SJSA1 (cell line): Measurements from ENCODE around the gene GRAMD4. TPM values are rescaled to one million over a fixed set of nuclear protein-coding genes. Genes with fewer than 3 reads are reported as not detected.
A peak's percentile ranks its signal among the peaks of the same experiment; 100 is the strongest.

Source experiments
- DNase-seq, 2 experiments: peaks; one replicate each; pipeline ENCODE4 v3.0.0-alpha.2; 2015 to 2020; ENCODE audit warnings: low spot score in 2 of 2, low read depth in 1 of 2
- H3K27ac ChIP-seq: fragments of 250-450 bp; sonication (Bioruptor Pico); 2 replicates; pipeline ENCODE4 v1.5.1; 2020; ENCODE audit warnings: mild to moderate bottlenecking, moderate library complexity
- H3K27me3 ChIP-seq: fragments of 250-450 bp; sonication (Bioruptor Pico); replicated peaks from 2 replicates; pipeline ENCODE4 v1.5.1; 2020; ENCODE audit warnings: mild to moderate bottlenecking, moderate library complexity
- H3K36me3 ChIP-seq: fragments of 250-450 bp; sonication (Bioruptor Pico); 2 replicates; pipeline ENCODE4 v1.5.1; 2020; ENCODE audit warnings: mild to moderate bottlenecking
- H3K4me1 ChIP-seq: fragments of 250-450 bp; sonication (Bioruptor Pico); replicated peaks from 2 replicates; pipeline ENCODE4 v1.6.1; 2021; ENCODE audit warnings: mild to moderate bottlenecking
- H3K4me3 ChIP-seq: fragments of 250-450 bp; sonication (Bioruptor Pico); 2 replicates; pipeline ENCODE4 v1.5.1; 2020; ENCODE audit warnings: mild to moderate bottlenecking
- H3K9me3 ChIP-seq: fragments of 250-450 bp; sonication (Bioruptor Pico); replicated peaks from 2 replicates; pipeline ENCODE4 v1.5.1; 2020; ENCODE audit warnings: mild to moderate bottlenecking
- total RNA-seq: library from RNA; depleted of rRNA; stranded (reverse); fragments of >200 nt; shearing (Covaris generic); gene quantifications from 2 replicates; pipeline ENCODE4 v1.2.3, GENCODE V29; 2014

Gene GRAMD4
- total RNA-seq, 1 experiment from 2014 or later, result 5.8 TPM

- Histone ChIP-seq H3K36me3 (no peaks in the 10 kb centered on the region), H3K4me3 (no peak overlapping the region), H3K9me3 (no peaks in the 10 kb centered on the region), H3K4me1 (peaks cover 18% of the 10 kb centered on the region), H3K27ac (no peak overlapping the region), H3K27me3 (no peaks in the 10 kb centered on the region)
- no peak for DNase-seq
Observed at GRCh38 chr22:46587492-46588278, 32.5 kb upstream of the GRAMD4 start.

DNA sequence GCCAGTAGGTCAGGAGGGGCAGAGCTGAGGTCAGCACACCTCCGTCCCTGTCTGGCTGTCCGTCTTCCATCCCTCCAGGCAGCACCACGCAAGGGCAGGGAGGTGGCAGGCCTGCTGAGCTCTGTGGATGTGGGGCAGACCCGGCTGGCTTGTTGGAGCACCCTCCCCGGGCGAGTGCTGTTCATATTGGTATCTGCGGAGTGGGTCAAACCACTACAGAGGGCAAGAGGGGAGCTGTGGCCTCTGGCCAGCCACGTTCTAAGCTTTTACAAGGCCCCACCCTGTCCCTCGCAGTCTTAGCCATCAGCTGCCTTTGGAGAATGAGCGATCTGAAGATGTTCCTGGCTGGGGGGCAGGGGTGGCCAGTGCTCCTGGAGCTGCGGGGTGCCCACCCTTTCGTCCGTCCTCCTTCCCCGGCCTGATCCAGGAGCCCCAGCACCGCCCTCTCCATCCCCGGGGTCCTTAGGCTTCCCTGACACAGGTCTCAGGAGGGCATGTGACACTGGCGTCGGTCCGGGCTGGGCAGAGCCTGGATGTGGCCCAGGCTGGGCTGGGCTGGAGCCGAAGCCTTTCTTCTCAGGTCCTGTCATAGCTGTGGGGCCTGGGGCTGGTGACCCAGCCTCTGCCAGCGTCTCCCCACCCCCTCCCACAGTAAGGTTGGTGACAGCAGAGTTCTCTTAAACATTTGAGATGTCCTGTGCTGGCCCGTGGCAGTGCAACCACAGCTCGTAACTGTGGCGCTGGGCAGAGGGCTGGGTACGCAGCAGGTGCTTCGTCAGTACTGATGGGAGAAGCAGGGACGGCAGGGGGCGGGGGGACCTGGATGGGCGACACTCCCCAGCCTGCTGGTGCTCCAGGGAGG, 31.7 kb upstream of the GRAMD4 start:
- Histone ChIP-seq H3K4me1 (peaks cover 20% of the 10 kb centered on the region), H3K27me3 (no peaks in the 10 kb centered on the region), H3K9me3 (no peaks in the 10 kb centered on the region), H3K27ac (no peak overlapping the region), H3K36me3 (no peaks in the 10 kb centered on the region), H3K4me3 (no peak overlapping the region)
- no peak for DNase-seq

DNA sequence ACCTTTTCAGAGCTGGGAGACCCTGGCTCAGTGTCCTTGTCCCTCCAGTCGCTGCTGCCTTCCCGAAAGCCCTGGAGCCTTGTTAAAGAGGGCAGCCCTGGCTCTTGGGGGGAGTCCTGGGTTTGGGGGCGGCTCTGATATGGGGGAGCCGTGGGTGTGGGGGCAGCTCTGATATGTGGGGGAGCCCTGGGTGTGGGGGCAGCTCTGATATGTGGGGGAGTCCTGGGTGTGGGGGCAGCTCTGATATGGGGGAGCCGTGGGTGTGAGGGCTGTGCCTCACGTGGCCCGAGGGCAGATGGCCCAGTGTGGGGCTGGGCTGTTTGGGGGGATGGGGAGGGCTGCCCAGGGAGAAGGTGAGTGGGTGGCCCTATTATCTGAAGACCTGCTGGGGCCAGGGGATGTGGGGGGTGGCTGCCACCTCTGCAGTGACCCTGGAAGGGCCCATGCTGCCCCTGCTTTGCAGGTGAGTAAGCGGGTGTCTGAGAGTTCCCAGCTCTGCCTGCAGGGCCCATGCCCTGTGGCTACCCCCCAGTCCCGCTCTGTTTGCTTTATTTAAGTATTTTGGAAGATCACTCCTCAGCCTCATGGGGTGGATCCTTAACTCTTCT, 30.9 kb upstream of the GRAMD4 start:
- no peak for DNase-seq

GRCh38 chr22:46589871-46590271, 30.3 kb upstream of the GRAMD4 start:
- Histone ChIP-seq H3K27ac (no peak overlapping the region), H3K9me3 (no peaks in the 10 kb centered on the region), H3K36me3 (no peaks in the 10 kb centered on the region), H3K27me3 (no peaks in the 10 kb centered on the region), H3K4me1 (peaks cover 8% of the 10 kb centered on the region), H3K4me3 (no peak overlapping the region)
- no peak for DNase-seq

More for the DNA sequence above, 30.9 kb upstream of the GRAMD4 start:
- H3K4me1 ChIP-seq, result peaks cover 14% of the 10 kb centered on the region
- H3K4me3 ChIP-seq, result no peak overlapping the region
- no peaks in the 10 kb centered on the region for H3K27me3 ChIP-seq
- no peaks in the 10 kb centered on the region for H3K9me3 ChIP-seq
- H3K36me3 ChIP-seq, result no peaks in the 10 kb centered on the region
- H3K27ac ChIP-seq, result no peak overlapping the region

DNA sequence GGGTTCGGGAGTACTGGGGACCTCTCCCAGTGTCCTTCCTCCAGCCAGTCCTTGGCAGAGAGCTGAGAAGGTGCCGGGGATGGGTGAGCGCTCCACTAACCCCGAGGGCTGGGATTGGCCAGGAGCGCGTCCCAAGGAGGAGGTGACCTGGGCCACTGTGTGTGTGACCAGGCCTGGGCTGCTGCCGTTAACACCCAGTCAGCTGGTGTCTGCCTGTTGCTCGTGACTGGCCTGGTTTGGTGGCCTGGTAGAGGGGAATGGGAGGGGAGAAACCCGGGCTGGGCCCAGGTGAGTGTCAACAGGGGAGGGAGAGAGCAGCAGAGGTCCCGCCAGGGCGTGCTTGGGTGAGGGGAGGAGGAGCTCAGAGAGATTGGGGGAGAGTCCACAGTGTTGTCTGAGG, 29.9 kb upstream of the GRAMD4 start:
- no peaks in the 10 kb centered on the region for H3K9me3 ChIP-seq
- H3K4me3 ChIP-seq, result no peak overlapping the region
- H3K27ac ChIP-seq, result no peak overlapping the region
- DNase-seq, result no peak
- no peaks in the 10 kb centered on the region for H3K36me3 ChIP-seq
- no peaks in the 10 kb centered on the region for H3K27me3 ChIP-seq
- peaks cover 8% of the 10 kb centered on the region for H3K4me1 ChIP-seq

DNA sequence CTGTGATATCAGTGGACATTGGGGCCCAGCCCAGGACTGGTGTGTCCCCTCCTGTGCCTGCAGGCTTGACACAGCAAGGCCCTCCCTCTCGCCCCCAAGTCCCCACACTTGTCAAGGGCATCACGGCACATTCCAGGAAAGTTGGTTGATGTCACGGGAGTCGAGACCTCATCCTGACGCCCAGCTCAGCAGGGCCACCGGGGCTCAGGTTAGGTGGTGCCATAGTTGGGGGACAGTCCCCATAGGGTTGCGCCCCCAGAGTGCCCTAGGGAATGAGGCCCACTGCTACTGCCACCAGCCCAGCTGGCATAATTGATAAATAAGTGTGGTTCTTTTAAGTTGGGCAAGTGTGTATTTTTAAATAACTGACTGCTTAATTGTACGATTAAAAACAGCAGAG, 28.3 kb upstream of the GRAMD4 start:
- H3K27ac ChIP-seq, result no peak overlapping the region
- no peak overlapping the region for H3K4me3 ChIP-seq
- no peaks in the 10 kb centered on the region for H3K9me3 ChIP-seq
- H3K4me1 ChIP-seq, result peaks cover 8% of the 10 kb centered on the region
- no peaks in the 10 kb centered on the region for H3K36me3 ChIP-seq
- no peaks in the 10 kb centered on the region for H3K27me3 ChIP-seq
- no peak for DNase-seq

DNA sequence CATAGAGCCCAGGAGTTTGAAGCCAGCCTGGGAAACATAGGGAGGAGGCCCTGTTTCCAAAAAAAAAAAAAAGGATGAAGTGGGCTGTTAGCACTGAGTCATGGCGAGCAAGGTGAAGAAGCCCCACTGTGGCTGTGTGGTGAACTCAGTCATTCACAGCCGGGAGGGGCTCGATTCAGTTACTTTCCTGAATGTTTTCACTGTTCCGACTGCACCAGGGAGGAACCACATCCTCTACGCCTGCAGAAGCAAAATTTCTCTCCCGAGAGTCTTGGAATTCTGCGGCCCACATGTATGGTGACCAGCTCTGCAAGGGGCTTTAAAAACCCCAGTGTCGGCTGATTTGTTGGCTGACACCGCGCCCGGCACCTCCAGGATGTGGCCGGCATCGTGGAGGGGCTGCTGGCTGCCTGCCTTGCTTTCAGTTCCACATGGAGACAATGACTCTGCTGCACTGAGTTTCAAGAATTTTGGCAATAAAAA, 27.8 kb upstream of the GRAMD4 start:
- Histone ChIP-seq H3K36me3 (no peaks in the 10 kb centered on the region), H3K4me3 (peak overlapping the region; percentile 13; the same call in 1 of the 2 replicates), H3K27ac (no peak overlapping the region), H3K4me1 (peaks cover 8% of the 10 kb centered on the region), H3K9me3 (no peaks in the 10 kb centered on the region), H3K27me3 (no peaks in the 10 kb centered on the region)
- DNase-seq, result peak in 1 of 2 experiments; percentile 63

GRCh38 chr22:46593211-46593681, 26.9 kb upstream of the GRAMD4 start:
- H3K4me3 ChIP-seq, result no peak overlapping the region
- no peaks in the 10 kb centered on the region for H3K27me3 ChIP-seq
- peaks cover 8% of the 10 kb centered on the region for H3K4me1 ChIP-seq
- H3K9me3 ChIP-seq, result no peaks in the 10 kb centered on the region
- no peak overlapping the region for H3K27ac ChIP-seq
- DNase-seq, result no peak
- no peaks in the 10 kb centered on the region for H3K36me3 ChIP-seq

- H3K27me3 ChIP-seq, result no peaks in the 10 kb centered on the region
- no peaks in the 10 kb centered on the region for H3K9me3 ChIP-seq
- no peak for DNase-seq
- H3K4me1 ChIP-seq, result peaks cover 8% of the 10 kb centered on the region
- no peak overlapping the region for H3K4me3 ChIP-seq
- H3K36me3 ChIP-seq, result no peaks in the 10 kb centered on the region
- no peak overlapping the region for H3K27ac ChIP-seq
Observed at GRCh38 chr22:46593996-46594946, 25.9 kb upstream of the GRAMD4 start.

DNA sequence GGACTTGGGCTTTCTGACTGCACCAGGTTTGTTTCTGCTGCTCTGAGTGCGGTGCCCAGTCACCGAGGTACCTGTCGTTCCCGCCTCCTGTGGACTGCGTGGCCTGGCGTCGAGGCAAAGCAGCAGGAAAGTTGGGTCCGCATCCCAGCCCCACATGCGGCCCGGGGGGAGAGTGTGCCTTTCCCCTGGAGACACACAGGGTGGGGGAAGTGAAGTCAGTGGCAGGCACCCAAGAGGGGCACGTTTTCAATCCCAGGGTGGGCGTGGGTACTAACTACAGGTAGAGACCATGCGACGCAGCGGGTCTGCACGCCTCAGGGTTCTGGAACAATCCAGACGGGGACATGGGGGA, 25.3 kb upstream of the GRAMD4 start:
- Histone ChIP-seq H3K4me3 (no peak overlapping the region), H3K36me3 (no peaks in the 10 kb centered on the region), H3K4me1 (peaks cover 8% of the 10 kb centered on the region), H3K9me3 (no peaks in the 10 kb centered on the region), H3K27ac (no peak overlapping the region), H3K27me3 (no peaks in the 10 kb centered on the region)
- DNase-seq, result no peak

DNA sequence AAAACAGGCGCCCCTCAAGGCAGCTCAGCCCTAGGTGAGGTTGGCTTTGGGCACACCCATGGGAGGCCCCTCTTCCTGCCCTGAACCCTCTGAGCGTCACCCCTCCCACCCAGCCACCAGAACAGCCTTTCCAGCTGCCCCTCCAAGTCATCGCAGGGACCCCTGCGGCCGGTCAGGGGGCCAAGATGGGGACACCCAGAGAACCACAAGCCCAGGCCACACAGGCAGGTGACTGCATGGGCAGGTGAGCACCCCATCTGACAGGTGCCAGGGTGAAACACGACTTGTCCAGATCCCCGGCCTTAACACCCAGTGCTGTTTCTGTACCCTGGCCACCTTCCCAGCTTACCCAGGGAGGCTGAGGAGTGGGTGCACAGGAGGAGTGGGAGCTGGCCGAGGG, 24.6 kb upstream of the GRAMD4 start:
- Histone ChIP-seq H3K4me3 (no peak overlapping the region), H3K27me3 (no peaks in the 10 kb centered on the region), H3K36me3 (no peaks in the 10 kb centered on the region), H3K27ac (no peak overlapping the region), H3K9me3 (no peaks in the 10 kb centered on the region), H3K4me1 (peaks cover 8% of the 10 kb centered on the region)
- DNase-seq, result no peak

DNA sequence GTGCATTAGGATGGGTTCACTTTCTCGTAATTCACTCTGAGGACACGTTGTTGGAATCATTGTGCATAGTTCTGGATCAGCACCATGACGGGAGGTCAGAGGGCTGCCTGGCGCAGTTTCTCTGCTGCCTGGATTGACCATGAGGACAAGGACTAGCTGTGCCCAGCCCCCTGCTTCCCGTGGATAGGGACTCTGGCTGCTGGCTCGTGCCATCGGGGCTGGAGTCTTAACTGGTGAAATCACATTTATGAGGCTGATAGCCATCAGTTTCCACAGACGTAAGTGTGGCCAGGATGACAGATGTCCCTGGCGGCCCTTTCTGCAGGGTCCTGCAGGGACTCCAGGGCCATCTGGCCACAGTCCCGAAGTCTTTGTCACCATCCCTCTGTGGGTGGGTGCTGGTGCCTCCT, 24.1 kb upstream of the GRAMD4 start:
- H3K27me3 ChIP-seq, result no peaks in the 10 kb centered on the region
- peaks cover 8% of the 10 kb centered on the region for H3K4me1 ChIP-seq
- no peak for DNase-seq
- H3K9me3 ChIP-seq, result no peaks in the 10 kb centered on the region
- H3K4me3 ChIP-seq, result no peak overlapping the region
- H3K27ac ChIP-seq, result no peak overlapping the region
- H3K36me3 ChIP-seq, result no peaks in the 10 kb centered on the region

GRCh38 chr22:46596819-46597218, 23.4 kb upstream of the GRAMD4 start:
- Histone ChIP-seq H3K27me3 (no peaks in the 10 kb centered on the region), H3K9me3 (no peaks in the 10 kb centered on the region), H3K27ac (no peak overlapping the region), H3K36me3 (no peaks in the 10 kb centered on the region), H3K4me3 (no peak overlapping the region), H3K4me1 (peaks cover 8% of the 10 kb centered on the region)
- no peak for DNase-seq
